Trophoblast cell (in vitro differentiated cells and primary cell): ENCODE measurements around the gene SPOP.

Experiments used
- DNase-seq, 2 donors: peaks; one replicate each; pipeline ENCODE4 v3.0.0-alpha.2; 2016
- H2AFZ ChIP-seq: 2 replicates; pipeline ENCODE4 v1.6.1; 2013; ENCODE audit warnings: low read length, moderate library complexity, mild to moderate bottlenecking; ENCODE audit not compliant: insufficient read depth, poor library complexity
- H2AK5ac ChIP-seq: 2 replicates; pipeline ENCODE4 v1.6.1; 2013; ENCODE audit warnings: mild to moderate bottlenecking, low read length
- H2BK120ac ChIP-seq: 2 replicates; pipeline ENCODE4 v1.6.1; 2013; ENCODE audit warnings: low read length, mild to moderate bottlenecking, moderate library complexity; ENCODE audit not compliant: insufficient read depth, poor library complexity
- H2BK12ac ChIP-seq: 2 replicates; pipeline ENCODE4 v1.6.1; 2013; ENCODE audit warnings: mild to moderate bottlenecking, low read length, moderate library complexity
- H2BK5ac ChIP-seq: 2 replicates; pipeline ENCODE4 v1.6.1; 2013; ENCODE audit warnings: low read length, low read depth, moderate library complexity, mild to moderate bottlenecking; ENCODE audit not compliant: poor library complexity
- H3K14ac ChIP-seq: 2 replicates; pipeline ENCODE4 v1.6.1; 2013; ENCODE audit warnings: mild to moderate bottlenecking, low read length
- H3K18ac ChIP-seq: 2 replicates; pipeline ENCODE4 v1.6.1; 2013; ENCODE audit warnings: mild to moderate bottlenecking, low read length
- H3K23ac ChIP-seq: 2 replicates; pipeline ENCODE4 v1.6.1; 2013; ENCODE audit warnings: low read length
- H3K27ac ChIP-seq: 2 replicates; pipeline ENCODE4 v1.5.1; 2013; ENCODE audit warnings: low read depth, mild to moderate bottlenecking, inconsistent platforms, low read length, moderate library complexity
- H3K27me3 ChIP-seq: 2 replicates; pipeline ENCODE4 v1.6.1; 2013; ENCODE audit warnings: inconsistent platforms, mild to moderate bottlenecking, low read length, moderate library complexity; ENCODE audit not compliant: insufficient read depth
- H3K36me3 ChIP-seq, 2 experiments: 1 replicate in 1 of 2; 2 replicates in 1 of 2; pipeline ENCODE4 v1.6.1; 2013; ENCODE audit warnings: low read length in 2 of 2, mild to moderate bottlenecking in 2 of 2, moderate library complexity in 1 of 2; ENCODE audit not compliant: insufficient read depth in 2 of 2, control insufficient read depth in 1 of 2
- H3K4ac ChIP-seq: 2 replicates; pipeline ENCODE4 v1.6.1; 2013; ENCODE audit warnings: low read depth, mild to moderate bottlenecking, low read length, moderate library complexity
- H3K4me1 ChIP-seq, 2 experiments: 1 replicate in 1 of 2; 2 replicates in 1 of 2; pipeline ENCODE4 v1.6.1; 2013; ENCODE audit warnings: low read length in 2 of 2, mild to moderate bottlenecking in 2 of 2, moderate library complexity in 1 of 2; ENCODE audit not compliant: insufficient read depth in 2 of 2, control insufficient read depth in 1 of 2
- H3K4me2 ChIP-seq: 2 replicates; pipeline ENCODE4 v1.6.1; 2013; ENCODE audit warnings: inconsistent platforms, mild to moderate bottlenecking, low read length, moderate library complexity
- H3K4me3 ChIP-seq: 2 replicates; pipeline ENCODE4 v1.5.1; 2013; ENCODE audit warnings: mild to moderate bottlenecking, low read depth, low read length, inconsistent platforms
- H3K79me1 ChIP-seq: one replicate; pipeline ENCODE4 v1.6.1; 2013; ENCODE audit warnings: low read length
- H3K79me2 ChIP-seq: 2 replicates; pipeline ENCODE4 v1.6.1; 2013; ENCODE audit warnings: low read length, mild to moderate bottlenecking; ENCODE audit not compliant: control insufficient read depth, insufficient read depth, poor library complexity
- H3K9ac ChIP-seq: 2 replicates; pipeline ENCODE4 v1.6.1; 2013; ENCODE audit warnings: mild to moderate bottlenecking, low read length
- H3K9me3 ChIP-seq: 2 replicates; pipeline ENCODE4 v1.6.1; 2013; ENCODE audit warnings: low read depth, mild to moderate bottlenecking, control low read depth, inconsistent platforms, low read length; ENCODE audit not compliant: insufficient read depth
- H4K12ac ChIP-seq: 2 replicates; pipeline ENCODE4 v1.6.1; 2013; ENCODE audit warnings: low read depth, mild to moderate bottlenecking, low read length, moderate library complexity
- H4K8ac ChIP-seq: 2 replicates; pipeline ENCODE4 v1.6.1; 2013; ENCODE audit warnings: low read depth, mild to moderate bottlenecking, low read length, moderate library complexity
- H4K91ac ChIP-seq: one replicate; pipeline ENCODE4 v1.6.1; 2013; ENCODE audit warnings: low read depth, mild to moderate bottlenecking, low read length, moderate library complexity
- WGBS: extraction: QIAGEN DNeasy Blood & Tissue Kit; methylation state at CpG from one replicate; pipeline ENCODE4 v1.1.7; 2013; ENCODE audit warnings: missing lambda C conversion rate; ENCODE audit not compliant: insufficient read length, insufficient coverage; ENCODE audit errors: extremely low coverage; 5-methylcytosine and 5-hydroxymethylcytosine counted together

The SPOP gene

GRCh38 chr17:49596613-49597244 lies 81.2 kb downstream of the SPOP start:
- Histone ChIP-seq H2BK120ac (no peak overlapping the region), H3K23ac (no peak overlapping the region), H2BK12ac (no peak overlapping the region), H3K18ac (no peak overlapping the region), H3K27ac (no peak overlapping the region), H2AK5ac (no peak overlapping the region), H3K4me1 (peaks cover 0 to under 1% of the 10 kb centered on the region in 2 experiments), H3K4me2 (no peak overlapping the region), H3K4me3 (no peak overlapping the region), H3K79me2 (no peaks in the 10 kb centered on the region), H3K79me1 (no peaks in the 10 kb centered on the region), H4K8ac (no peak overlapping the region), H3K14ac (no peak overlapping the region), H3K9me3 (no peaks in the 10 kb centered on the region), H4K12ac (no peak overlapping the region), H4K91ac (no peak overlapping the region), H3K4ac (no peak overlapping the region), H2BK5ac (no peak overlapping the region), H3K36me3 (peaks cover 8 to 10% of the 10 kb centered on the region in 2 experiments), H3K9ac (no peak overlapping the region), H2AFZ (no peak overlapping the region), H3K27me3 (no peaks in the 10 kb centered on the region)
- DNase-seq, result no peak
- WGBS, result no CpG with 5 or more reads among the region's 6 CpGs

- DNase-seq, result no peak
- no peak overlapping the region for H2AK5ac ChIP-seq
- H4K12ac ChIP-seq, result no peak overlapping the region
- H3K4me3 ChIP-seq, result no peak overlapping the region
- H3K18ac ChIP-seq, result no peak overlapping the region
- no peak overlapping the region for H3K9ac ChIP-seq
- no peak overlapping the region for H3K4me2 ChIP-seq
- H3K14ac ChIP-seq, result no peak overlapping the region
- WGBS, result no CpG with 5 or more reads among the region's 4 CpGs
- H4K91ac ChIP-seq, result no peak overlapping the region
- no peaks in the 10 kb centered on the region for H3K79me1 ChIP-seq
- H3K36me3 ChIP-seq, result peaks cover 8 to 10% of the 10 kb centered on the region in 2 experiments
- H3K4ac ChIP-seq, result no peak overlapping the region
- no peak overlapping the region for H2BK5ac ChIP-seq
- no peak overlapping the region for H3K23ac ChIP-seq
- no peak overlapping the region for H2AFZ ChIP-seq
- no peaks in the 10 kb centered on the region for H3K9me3 ChIP-seq
- no peaks in the 10 kb centered on the region for H3K27me3 ChIP-seq
- no peak overlapping the region for H4K8ac ChIP-seq
- H2BK120ac ChIP-seq, result no peak overlapping the region
- no peak overlapping the region for H3K27ac ChIP-seq
- H2BK12ac ChIP-seq, result no peak overlapping the region
- H3K79me2 ChIP-seq, result no peaks in the 10 kb centered on the region
- no peaks in the 10 kb centered on the region for H3K4me1 ChIP-seq
Observed at GRCh38 chr17:49595980-49596379, 81.9 kb downstream of the SPOP start.

GRCh38 chr17:49595328-49595727 lies 82.6 kb downstream of the SPOP start:
- no peaks in the 10 kb centered on the region for H3K79me1 ChIP-seq
- no peak overlapping the region for H3K4ac ChIP-seq
- no peak overlapping the region for H4K12ac ChIP-seq
- H4K91ac ChIP-seq, result no peak overlapping the region
- no peak overlapping the region for H3K14ac ChIP-seq
- H3K27ac ChIP-seq, result no peak overlapping the region
- H2BK5ac ChIP-seq, result no peak overlapping the region
- H4K8ac ChIP-seq, result no peak overlapping the region
- no peak overlapping the region for H3K9ac ChIP-seq
- no peaks in the 10 kb centered on the region for H3K4me1 ChIP-seq
- H3K36me3 ChIP-seq, result peaks cover 6 to 10% of the 10 kb centered on the region in 2 experiments
- no peak overlapping the region for H3K4me3 ChIP-seq
- H3K4me2 ChIP-seq, result no peak overlapping the region
- no peak overlapping the region for H2AFZ ChIP-seq
- no CpG with 5 or more reads among the region's 4 CpGs for WGBS
- H3K23ac ChIP-seq, result no peak overlapping the region
- H3K79me2 ChIP-seq, result no peaks in the 10 kb centered on the region
- H3K18ac ChIP-seq, result no peak overlapping the region
- no peak for DNase-seq
- no peak overlapping the region for H2AK5ac ChIP-seq
- H2BK12ac ChIP-seq, result no peak overlapping the region
- H2BK120ac ChIP-seq, result no peak overlapping the region
- no peaks in the 10 kb centered on the region for H3K9me3 ChIP-seq
- H3K27me3 ChIP-seq, result no peaks in the 10 kb centered on the region

GRCh38 chr17:49592263-49592662 lies 85.6 kb downstream of the SPOP start:
- H3K36me3 ChIP-seq, result peaks cover 0 to 6% of the 10 kb centered on the region in 2 experiments
- no peak overlapping the region for H3K23ac ChIP-seq
- H3K4me1 ChIP-seq, result peaks cover 0 to 2% of the 10 kb centered on the region in 2 experiments
- H4K91ac ChIP-seq, result no peak overlapping the region
- no peak overlapping the region for H4K12ac ChIP-seq
- no peak overlapping the region for H3K4me3 ChIP-seq
- H3K27ac ChIP-seq, result no peak overlapping the region
- DNase-seq, result peak in 1 of 2 donors; percentile 37
- H3K9me3 ChIP-seq, result no peaks in the 10 kb centered on the region
- H4K8ac ChIP-seq, result no peak overlapping the region
- H3K4ac ChIP-seq, result no peak overlapping the region
- no peak overlapping the region for H2BK120ac ChIP-seq
- H2BK12ac ChIP-seq, result no peak overlapping the region
- no peaks in the 10 kb centered on the region for H3K79me2 ChIP-seq
- H3K14ac ChIP-seq, result no peak overlapping the region
- no peak overlapping the region for H3K4me2 ChIP-seq
- no CpG with 5 or more reads among the region's 3 CpGs for WGBS
- H3K27me3 ChIP-seq, result no peaks in the 10 kb centered on the region
- H2AK5ac ChIP-seq, result no peak overlapping the region
- H3K79me1 ChIP-seq, result no peaks in the 10 kb centered on the region
- no peak overlapping the region for H3K9ac ChIP-seq
- H3K18ac ChIP-seq, result no peak overlapping the region
- no peak overlapping the region for H2BK5ac ChIP-seq
- H2AFZ ChIP-seq, result no peak overlapping the region
